SU-DHL-6 (cell line): Measurements from ENCODE around the gene INPP5A.

Source experiments
- EZH2phosphoT487 ChIP-seq: fragments of 200-600 bp; sonication (generic), shearing (Covaris generic); conservative IDR thresholded peaks from 2 replicates; pipeline ENCODE4 v1.6.1; 2018; ENCODE audit warnings: mild to moderate bottlenecking, antibody characterized with exemption, low read length, moderate library complexity, mixed read lengths
- TF ChIP-seq, protein P1 (sequence below): fragments of 200-600 bp; sonication (generic); IDR thresholded peaks from one replicate; pipeline ENCODE4 v1.5.1; 2017; ENCODE audit warnings: antibody characterized with exemption, mild to moderate bottlenecking, low read length, moderate library complexity; ENCODE audit not compliant: insufficient read depth, poor library complexity, severe bottlenecking

DNA sequence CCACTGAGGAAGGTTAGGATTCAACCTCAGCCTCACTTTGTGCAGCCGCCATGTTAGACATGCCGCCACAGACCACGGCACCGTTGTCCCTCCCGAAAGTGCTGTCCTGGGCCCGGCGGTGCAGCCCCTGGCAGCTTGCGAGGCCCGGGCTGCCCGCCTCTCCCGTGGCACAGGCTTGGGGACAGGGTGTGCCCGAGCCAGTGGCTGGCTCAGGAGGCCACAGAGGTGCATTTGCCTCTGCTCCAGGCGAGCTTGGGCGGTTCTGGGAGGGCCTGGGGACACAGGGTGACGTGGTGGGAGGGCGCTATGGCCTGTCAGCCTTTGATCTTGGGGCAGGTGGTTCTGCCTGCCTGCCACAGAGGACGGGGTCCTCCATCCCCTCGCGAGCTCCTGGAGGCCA lies 207.3 kb downstream of the INPP5A start:
- TF ChIP-seq, protein P1, sequence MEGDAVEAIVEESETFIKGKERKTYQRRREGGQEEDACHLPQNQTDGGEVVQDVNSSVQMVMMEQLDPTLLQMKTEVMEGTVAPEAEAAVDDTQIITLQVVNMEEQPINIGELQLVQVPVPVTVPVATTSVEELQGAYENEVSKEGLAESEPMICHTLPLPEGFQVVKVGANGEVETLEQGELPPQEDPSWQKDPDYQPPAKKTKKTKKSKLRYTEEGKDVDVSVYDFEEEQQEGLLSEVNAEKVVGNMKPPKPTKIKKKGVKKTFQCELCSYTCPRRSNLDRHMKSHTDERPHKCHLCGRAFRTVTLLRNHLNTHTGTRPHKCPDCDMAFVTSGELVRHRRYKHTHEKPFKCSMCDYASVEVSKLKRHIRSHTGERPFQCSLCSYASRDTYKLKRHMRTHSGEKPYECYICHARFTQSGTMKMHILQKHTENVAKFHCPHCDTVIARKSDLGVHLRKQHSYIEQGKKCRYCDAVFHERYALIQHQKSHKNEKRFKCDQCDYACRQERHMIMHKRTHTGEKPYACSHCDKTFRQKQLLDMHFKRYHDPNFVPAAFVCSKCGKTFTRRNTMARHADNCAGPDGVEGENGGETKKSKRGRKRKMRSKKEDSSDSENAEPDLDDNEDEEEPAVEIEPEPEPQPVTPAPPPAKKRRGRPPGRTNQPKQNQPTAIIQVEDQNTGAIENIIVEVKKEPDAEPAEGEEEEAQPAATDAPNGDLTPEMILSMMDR, result no peak
- TF ChIP-seq EZH2phosphoT487, result no peak
